Central memory CD4-positive, alpha-beta T cell (primary cell): ENCODE measurements around the gene SORBS2.
"Not testable (repeated sequence)": the region's sequence is repeated elsewhere in the genome, so short reads cannot be mapped to it uniquely, and the experiment has no call there.

ENCODE experiments used
- DNase-seq: peaks from one replicate; pipeline ENCODE4 v3.0.0; 2022

Gene SORBS2

DNA sequence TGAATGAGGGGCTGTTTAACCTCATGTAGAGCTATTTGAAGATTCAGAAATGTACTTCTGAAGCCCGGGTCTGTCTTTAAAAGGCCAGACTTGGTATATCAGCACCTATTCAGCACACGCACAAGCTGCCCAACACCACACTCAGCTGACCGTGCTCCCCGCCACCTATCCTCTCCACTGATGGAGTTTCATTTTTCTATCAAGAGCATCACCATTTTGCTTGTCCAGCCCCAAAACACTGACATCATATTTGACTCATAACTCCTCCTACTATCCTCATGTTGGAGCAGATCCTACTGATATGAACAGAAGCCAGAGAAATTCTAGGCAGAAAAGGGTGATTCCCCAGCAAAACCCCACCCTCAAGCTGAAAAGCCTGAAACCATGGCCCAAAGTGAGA lies 100.3 kb downstream of the SORBS2 start:
- no peak for DNase-seq

DNA sequence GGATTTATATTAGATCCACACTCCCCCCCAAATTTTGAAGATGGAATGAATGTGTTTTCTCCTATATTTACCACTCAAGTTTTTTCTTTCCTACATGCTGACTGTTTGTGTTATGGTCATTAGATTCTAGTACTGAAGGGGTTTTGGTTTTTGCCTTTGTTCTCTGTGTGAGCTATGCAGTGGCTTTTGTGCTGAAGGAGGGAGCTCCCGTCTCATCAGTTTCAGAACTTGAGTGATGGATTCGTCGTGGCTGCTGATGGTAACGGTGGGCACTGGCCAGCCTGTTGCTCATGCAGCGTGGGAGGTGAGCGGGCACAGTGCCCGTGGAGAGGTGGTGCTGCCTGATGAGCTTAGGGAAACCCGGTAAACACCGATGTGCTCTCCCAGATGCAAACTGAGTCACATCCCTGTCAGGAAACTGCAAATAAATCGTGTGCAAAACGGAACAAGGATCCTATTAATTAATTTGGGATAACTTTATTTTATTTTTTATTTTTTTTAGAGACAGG lies 101.5 kb downstream of the SORBS2 start:
- no peak for DNase-seq

DNA sequence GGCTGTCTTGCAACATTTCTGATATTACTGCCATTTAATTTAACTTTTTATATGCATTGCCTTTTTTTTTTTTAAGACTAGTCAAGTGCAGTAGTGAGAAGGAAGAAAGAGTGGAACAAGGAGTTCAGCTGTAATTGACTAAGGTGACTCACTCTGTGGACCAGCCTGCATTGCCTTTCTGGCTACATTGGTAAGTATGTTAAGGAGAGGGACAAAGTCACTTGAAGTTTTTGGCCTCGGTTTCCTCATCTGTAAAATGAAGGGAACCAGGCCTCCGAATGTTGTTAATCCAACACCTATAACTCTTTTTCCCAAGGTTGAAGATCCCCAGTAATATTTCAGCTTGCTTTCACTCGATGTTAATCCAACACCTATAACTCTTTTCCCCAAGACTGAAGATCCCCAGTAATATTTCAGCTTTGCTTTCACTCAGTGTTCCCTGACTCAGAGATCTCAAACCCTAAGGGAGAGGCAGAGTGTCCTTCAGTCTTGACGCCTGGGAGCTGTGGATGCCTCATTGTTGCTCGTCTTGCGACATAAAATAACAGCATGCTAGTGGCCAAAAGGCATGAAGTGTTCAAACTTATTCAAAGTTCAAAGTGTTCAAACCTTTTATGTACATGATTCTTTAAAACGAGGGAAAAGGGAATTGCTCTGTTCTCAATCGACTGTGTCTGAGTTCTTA lies 102.0 kb downstream of the SORBS2 start:
- DNase-seq: no peak

- DNase-seq: no peak
These were observed 103.6 kb downstream of the SORBS2 start for GRCh38 chr4:185708348-185708747.

GRCh38 chr4:185707622-185708021 lies 104.4 kb downstream of the SORBS2 start:
- DNase-seq: not testable (repeated sequence)

DNA sequence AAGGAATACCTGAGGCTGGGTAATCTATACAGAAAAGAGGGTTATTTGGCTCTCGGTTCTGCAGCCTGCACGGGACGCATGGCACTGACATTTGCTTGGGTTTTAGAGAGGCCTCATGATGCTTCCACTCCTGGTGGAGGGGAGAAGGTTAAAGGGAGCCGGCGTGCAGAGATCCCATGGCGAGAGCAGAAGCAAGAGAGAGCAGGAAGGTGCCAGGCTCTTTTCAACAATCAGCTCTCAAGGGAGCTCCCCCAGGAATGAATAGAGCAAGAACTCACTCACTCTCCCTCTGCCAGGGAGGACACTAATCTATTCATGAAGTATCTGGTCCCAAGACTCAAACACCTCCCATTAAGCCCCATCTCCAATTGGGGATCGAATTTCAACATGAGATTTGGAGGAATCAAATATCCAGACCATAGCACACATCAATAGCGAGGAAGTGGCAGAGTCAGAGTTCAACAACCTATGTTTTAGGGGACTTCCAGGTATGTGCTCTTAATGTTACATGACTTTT lies 109.8 kb downstream of the SORBS2 start:
- DNase-seq: no peak

- no peak for DNase-seq
These were observed 111.4 kb downstream of the SORBS2 start for GRCh38 chr4:185700630-185701029.

DNA sequence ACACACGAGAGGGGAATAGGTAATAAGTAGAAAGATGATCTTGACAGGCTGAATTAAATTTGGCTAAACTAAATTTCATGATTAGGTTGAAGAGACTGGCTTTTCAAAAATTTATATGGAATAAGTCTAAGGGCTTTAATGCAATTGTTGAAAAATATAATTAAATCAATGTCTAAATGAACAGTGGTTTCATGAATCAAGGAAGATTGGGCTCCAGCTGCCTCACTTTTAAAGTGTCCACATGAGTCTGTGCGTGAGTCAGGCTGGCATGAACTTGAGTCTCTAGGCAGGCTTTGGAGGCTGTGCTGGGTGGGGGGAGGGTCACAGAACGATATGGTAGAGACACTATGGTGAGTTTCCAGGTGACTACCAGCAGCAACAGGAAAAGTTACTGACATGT lies 111.9 kb downstream of the SORBS2 start:
- DNase-seq: no peak

GRCh38 chr4:185697488-185697887 lies 114.5 kb downstream of the SORBS2 start:
- DNase-seq: no peak

DNA sequence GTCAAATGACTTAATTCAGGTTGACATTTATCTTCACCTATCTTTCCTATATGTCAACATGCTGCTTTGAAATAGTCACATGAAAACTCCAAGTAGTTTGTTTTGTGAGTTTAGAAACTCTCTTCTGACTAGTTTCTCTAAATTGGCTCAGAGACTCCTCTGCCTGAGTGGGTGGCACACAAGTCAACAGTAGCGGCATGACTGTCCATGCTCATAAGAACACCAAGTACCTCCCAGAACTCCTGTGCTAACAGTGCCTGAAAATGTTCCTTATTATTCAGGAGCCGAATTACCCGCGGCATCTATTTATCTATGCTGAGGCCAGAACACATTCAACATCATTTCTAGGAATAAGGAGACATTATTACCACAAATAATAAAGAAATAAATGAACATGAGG lies 116.3 kb downstream of the SORBS2 start:
- DNase-seq: no peak

- no peak for DNase-seq
These were observed 118.3 kb downstream of the SORBS2 start for GRCh38 chr4:185693548-185694215.

- no peak for DNase-seq
These were observed 122.6 kb downstream of the SORBS2 start for GRCh38 chr4:185689407-185689806.

DNA sequence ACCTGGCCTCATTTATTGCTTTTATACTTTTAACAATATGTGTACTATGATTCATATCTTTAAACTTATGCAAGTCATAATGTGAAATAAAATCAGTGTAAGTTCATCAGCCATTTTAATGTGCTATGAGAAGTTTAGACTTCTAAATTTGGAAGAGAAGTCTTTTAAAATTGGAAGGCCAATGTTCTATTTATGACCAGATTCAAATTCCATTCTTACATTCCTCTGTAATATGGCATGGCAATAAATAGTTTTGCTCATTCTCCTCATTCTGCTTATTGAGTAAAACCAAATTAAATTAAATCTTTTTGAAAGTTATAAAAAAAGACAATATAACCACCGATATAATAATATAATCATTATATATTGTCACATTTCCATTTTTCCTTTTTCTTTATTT lies 126.2 kb downstream of the SORBS2 start:
- no peak for DNase-seq

DNA sequence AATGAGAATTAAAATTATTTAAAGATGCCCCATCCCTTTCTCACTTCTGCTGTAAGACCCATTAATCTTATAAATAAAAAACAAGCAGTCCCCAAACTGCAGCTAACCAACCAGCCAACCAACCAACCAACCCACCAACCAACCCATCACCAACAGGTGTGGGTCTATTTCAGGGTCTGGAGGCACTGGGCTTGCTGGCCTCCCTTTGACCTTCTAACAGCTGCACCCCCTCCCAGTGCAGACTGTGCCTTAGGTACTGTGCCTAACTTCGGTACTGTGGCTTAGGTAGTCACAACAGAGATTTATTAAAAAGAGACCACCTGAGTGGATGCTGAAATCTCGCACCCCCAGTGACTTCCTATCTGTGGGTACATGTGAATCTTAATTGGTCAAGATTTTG lies 128.1 kb downstream of the SORBS2 start:
- no peak for DNase-seq

GRCh38 chr4:185683222-185683621 lies 128.8 kb downstream of the SORBS2 start:
- no peak for DNase-seq

DNA sequence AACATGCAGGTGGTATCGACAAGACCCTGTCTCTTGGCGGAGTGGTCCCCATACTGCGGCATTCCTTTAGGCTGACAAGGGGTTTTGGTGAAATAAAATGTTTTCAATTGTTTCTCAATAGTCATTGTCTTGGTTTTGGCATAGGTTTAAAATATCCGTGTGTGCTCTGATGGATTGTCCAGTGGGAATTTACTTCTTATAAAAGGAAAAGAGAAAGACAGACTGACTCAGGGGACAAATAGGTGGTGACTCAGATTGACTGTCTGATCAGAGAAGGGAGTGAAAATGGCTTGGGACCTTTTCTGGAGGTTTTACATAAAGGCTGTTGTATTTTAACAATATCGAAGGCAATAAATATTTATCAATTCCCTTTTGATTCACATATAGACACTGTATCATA lies 129.8 kb downstream of the SORBS2 start:
- no peak for DNase-seq

DNA sequence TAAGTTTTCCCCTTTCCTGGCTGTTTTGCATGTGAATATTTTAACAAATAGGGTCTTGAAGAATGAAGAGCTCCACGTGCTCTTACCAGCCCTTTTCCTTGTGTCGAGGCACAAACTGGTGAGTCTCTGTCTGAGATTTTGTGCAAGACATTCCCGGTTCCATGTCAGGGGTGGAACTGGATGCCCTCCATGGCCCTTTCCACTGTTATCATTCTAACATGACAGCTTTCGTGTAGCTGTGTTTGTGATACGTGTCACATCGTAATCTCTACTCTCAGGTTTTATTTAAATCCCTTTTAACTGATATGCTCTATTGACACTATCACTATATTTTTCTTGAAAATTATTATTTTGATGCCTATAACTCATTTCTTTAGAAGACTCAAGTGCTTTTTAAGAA lies 130.4 kb downstream of the SORBS2 start:
- no peak for DNase-seq

- no peak for DNase-seq
These were observed 131.4 kb downstream of the SORBS2 start for GRCh38 chr4:185680617-185681016.

GRCh38 chr4:185679523-185679922 lies 132.5 kb downstream of the SORBS2 start:
- DNase-seq: no peak

DNA sequence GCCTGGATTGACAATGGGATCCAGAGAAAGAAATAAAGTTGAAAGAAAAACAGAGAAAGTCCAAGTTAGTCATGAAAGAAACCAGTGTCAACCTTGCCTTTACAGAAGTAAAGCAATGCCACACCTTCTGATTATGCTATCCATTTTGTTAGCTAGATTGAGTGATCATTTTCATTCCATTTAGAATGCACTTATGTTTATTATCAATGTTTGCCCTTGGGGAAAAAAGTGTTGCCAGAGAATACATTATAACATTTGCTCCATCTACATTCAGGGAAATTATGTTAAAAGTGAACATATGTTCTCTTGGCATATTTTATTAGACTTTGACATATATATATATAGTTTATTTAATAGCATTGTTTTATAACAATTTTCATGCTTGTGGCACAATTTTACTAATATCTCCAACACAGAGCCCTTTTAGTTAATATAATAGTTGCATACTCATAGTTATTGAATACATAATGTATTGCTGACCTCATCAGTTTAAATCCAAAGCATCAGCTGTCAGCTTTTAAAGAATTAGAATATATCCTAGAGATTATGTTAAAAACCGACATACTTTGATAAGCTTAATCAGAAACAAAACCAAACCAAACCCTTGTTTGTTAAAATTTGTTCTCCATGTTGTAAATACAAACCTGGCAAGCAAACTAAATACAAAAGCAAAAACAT lies 134.2 kb downstream of the SORBS2 start:
- DNase-seq: no peak

DNA sequence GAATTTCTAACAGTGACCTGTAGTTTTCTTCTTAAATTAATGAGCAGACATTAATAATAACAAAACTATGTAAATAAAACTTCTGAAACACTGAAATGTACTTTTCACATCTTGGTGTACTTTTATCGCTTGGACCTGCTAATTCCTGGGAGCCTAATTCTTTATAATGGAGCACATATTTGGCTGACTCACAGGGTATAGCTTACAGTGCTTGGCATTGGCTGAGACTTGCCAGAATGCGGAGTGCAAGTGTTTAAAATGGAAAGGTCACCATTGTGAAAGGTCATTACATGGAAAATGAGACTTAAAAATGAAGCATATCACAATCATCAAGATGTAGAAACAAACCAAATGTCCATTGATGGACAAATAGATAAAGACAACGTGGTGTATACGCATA lies 139.4 kb downstream of the SORBS2 start:
- no peak for DNase-seq

DNA sequence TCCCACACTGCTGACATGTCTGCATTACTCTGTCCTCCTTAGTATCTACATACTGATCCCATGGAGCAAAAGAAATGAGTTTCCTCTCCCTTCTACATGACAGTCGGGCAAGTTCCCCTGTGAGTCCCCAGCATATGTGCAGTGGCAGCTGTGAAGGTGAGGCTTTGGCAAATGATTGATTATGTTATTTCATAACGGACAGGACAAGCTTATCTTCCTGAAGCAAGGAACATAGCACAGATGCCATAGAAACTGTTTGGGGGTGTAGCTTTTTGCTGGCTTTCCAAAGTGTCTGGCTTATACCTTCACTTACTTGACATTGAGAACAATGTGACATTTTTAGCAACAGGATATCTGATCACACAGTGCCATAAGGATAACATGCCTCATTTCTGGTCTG lies 139.8 kb downstream of the SORBS2 start:
- no peak for DNase-seq

GRCh38 chr4:185671496-185671895 lies 140.5 kb downstream of the SORBS2 start:
- no peak for DNase-seq

GRCh38 chr4:185671066-185671465 lies 140.9 kb downstream of the SORBS2 start:
- no peak for DNase-seq
